Medulla oblongata (tissue), 1 donor: ENCODE data around the gene SNTG2.

Experiments used
- DNase-seq: peaks from one replicate; pipeline ENCODE4 v3.0.0-alpha.2; 2015; ENCODE audit errors: extremely low spot score

SNTG2 gene

GRCh38 chr2:926896-927295 lies 23.8 kb upstream of the SNTG2 start:
- no peak for DNase-seq

- DNase-seq, result no peak
These were observed 21.5 kb upstream of the SNTG2 start for GRCh38 chr2:929011-929735.

GRCh38 chr2:929925-930324 lies 20.7 kb upstream of the SNTG2 start:
- DNase-seq, result no peak

- DNase-seq, result no peak
These were observed 19.7 kb upstream of the SNTG2 start for GRCh38 chr2:930935-931334.

GRCh38 chr2:932320-933115 lies 18.1 kb upstream of the SNTG2 start:
- no peak for DNase-seq

- no peak for DNase-seq
These were observed 16.8 kb upstream of the SNTG2 start for GRCh38 chr2:933734-934295.

- DNase-seq, result no peak
These were observed 13.1 kb upstream of the SNTG2 start for GRCh38 chr2:937530-937929.

- no peak for DNase-seq
These were observed 12.3 kb upstream of the SNTG2 start for GRCh38 chr2:938181-939005.

GRCh38 chr2:939936-940601 lies 10.6 kb upstream of the SNTG2 start:
- no peak for DNase-seq

GRCh38 chr2:941871-942270 lies 8.8 kb upstream of the SNTG2 start:
- no peak for DNase-seq

- no peak for DNase-seq
These were observed 7.7 kb upstream of the SNTG2 start for GRCh38 chr2:942775-943460.

GRCh38 chr2:943461-943797 lies 7.2 kb upstream of the SNTG2 start:
- DNase-seq, result no peak

- DNase-seq, result no peak
These were observed 6.8 kb upstream of the SNTG2 start for GRCh38 chr2:943821-944220.

- DNase-seq, result no peak
These were observed 6.0 kb upstream of the SNTG2 start for GRCh38 chr2:944693-945092.

GRCh38 chr2:945104-945503 lies 5.5 kb upstream of the SNTG2 start:
- DNase-seq, result no peak

GRCh38 chr2:946073-946948 lies 4.3 kb upstream of the SNTG2 start:
- DNase-seq, result no peak

- DNase-seq, result no peak
These were observed 1.1 kb upstream of the SNTG2 start for GRCh38 chr2:949384-950079.

GRCh38 chr2:951224-952006 lies 766 bp downstream of the SNTG2 start:
- DNase-seq, result no peak

GRCh38 chr2:953408-953807 lies 2.8 kb downstream of the SNTG2 start:
- DNase-seq, result no peak
